K562 (cell line): ENCODE results near the gene DET1. TPM values are rescaled to one million over a fixed set of nuclear protein-coding genes. Genes with fewer than 3 reads are reported as not detected.

ENCODE experiments used
- ATAC-seq: fragments of 200-7000 bp; cut with Tn5 transposase; 3 replicates; pipeline ENCODE4 v1.9.1; 2020; ENCODE audit warnings: moderate library complexity
- BruUV-seq: library from RNA; stranded (reverse); fragments of 400-500 nt; replicated peaks from 2 replicates; lab custom pipeline; 2021; lab: Mats Ljungman, UMichigan
- CTCF ChIA-PET: fragments of 300-600 bp; formaldehyde crosslinking; extraction: SDS; loops from one replicate; lab custom pipeline; 2021; ENCODE audit warnings: low intra/inter-chr PET ratio; lab: Yijun Ruan, JAX
- POLR2A ChIA-PET: fragments of 300-600, 350-650 bp; sonication (Branson Sonifier 250); formaldehyde crosslinking; extraction: SDS; loops from one replicate; lab custom pipeline; 2021; ENCODE audit warnings: antibody characterized with exemption, inconsistent platforms; lab: Yijun Ruan, JAX
- DNase-seq, 4 experiments: peaks; one replicate each; pipeline versions ENCODE4 v3.0.0 to v3.0.0-alpha.2; 2011 to 2018; ENCODE audit warnings: low spot score in 3 of 4, mixed read lengths in 3 of 4; ENCODE audit errors: extremely low read depth in 1 of 4
- FAIRE-seq: peaks from 2 replicates; lab custom pipeline; 2011; peaks lifted over from hg19 to GRCh38; lab: Jason Lieb, UNC
- H2AFZ ChIP-seq: 2 replicates; pipeline ENCODE4 v1.6.0; 2011; ENCODE audit warnings: low read depth, low read length, control low read depth, inconsistent platforms
- H3K27ac ChIP-seq: fragments of 200-600 bp; 3 replicates; pipeline ENCODE4 v1.8.0; 2011; ENCODE audit warnings: low read depth, mild to moderate bottlenecking, control low read depth, inconsistent platforms, low read length, moderate library complexity, mixed read lengths; ENCODE audit errors: extremely low read depth
- H3K27me3 ChIP-seq, 2 experiments: fragments of 300-600 bp in 1 of 2; 2 replicates in 1 of 2; 3 replicates in 1 of 2; pipeline versions ENCODE4 v1.6.0 to v1.8.0; 2011; ENCODE audit warnings: inconsistent platforms in 2 of 2, low read length in 2 of 2, mild to moderate bottlenecking in 1 of 2, mixed read lengths in 1 of 2, moderate library complexity in 1 of 2; ENCODE audit not compliant: control insufficient read depth in 2 of 2, insufficient read depth in 2 of 2
- H3K36me3 ChIP-seq: fragments of 300-600 bp; 3 replicates; pipeline ENCODE4 v1.8.0; 2011; ENCODE audit warnings: mild to moderate bottlenecking, low read length, inconsistent platforms; ENCODE audit not compliant: control insufficient read depth, insufficient read depth
- H3K4me1 ChIP-seq, 2 experiments: fragments of 200-600 bp in 1 of 2; replicated peaks in 1 of 2; 2 replicates in 1 of 2; 3 replicates in 1 of 2; pipeline versions ENCODE4 v1.5.1 to v1.8.0; 2011; ENCODE audit warnings: inconsistent platforms in 2 of 2, low read length in 2 of 2, mild to moderate bottlenecking in 1 of 2, mixed read lengths in 1 of 2, moderate library complexity in 1 of 2; ENCODE audit not compliant: control insufficient read depth in 2 of 2, insufficient read depth in 2 of 2
- H3K4me2 ChIP-seq: 2 replicates; pipeline ENCODE4 v1.6.1; 2011; ENCODE audit warnings: low read length, control low read depth, inconsistent platforms, mixed read lengths; ENCODE audit not compliant: insufficient read depth
- H3K4me3 ChIP-seq: fragments of 200-600 bp; sonication (generic), shearing (Covaris generic); 2 replicates; pipeline ENCODE4 v1.5.1; 2016; ENCODE audit warnings: control low read depth, inconsistent platforms
- H3K79me2 ChIP-seq: fragments of 200-600 bp; 3 replicates; pipeline ENCODE4 v1.8.0; 2011; ENCODE audit warnings: low read length, inconsistent platforms; ENCODE audit not compliant: control insufficient read depth, insufficient read depth
- H3K9ac ChIP-seq, 2 experiments: 2 replicates each; pipeline versions ENCODE4 v1.6.0 to v1.6.1; 2011; ENCODE audit warnings: low read depth in 2 of 2, low read length in 2 of 2, control low read depth in 1 of 2, inconsistent platforms in 1 of 2, mild to moderate bottlenecking in 1 of 2, mixed read lengths in 1 of 2; ENCODE audit not compliant: insufficient read depth in 1 of 2
- H3K9me1 ChIP-seq: one replicate; pipeline ENCODE4 v1.6.0; 2011; ENCODE audit warnings: inconsistent platforms, mild to moderate bottlenecking, low read length, moderate library complexity; ENCODE audit not compliant: control insufficient read depth, insufficient read depth
- H3K9me3 ChIP-seq: replicated peaks from 2 replicates; pipeline ENCODE4 v1.5.1; 2011; ENCODE audit warnings: low read depth, low read length, inconsistent platforms; ENCODE audit not compliant: control insufficient read depth, insufficient read depth
- H4K20me1 ChIP-seq: replicated peaks from 2 replicates; pipeline ENCODE4 v1.6.1; 2011; ENCODE audit warnings: low read length, inconsistent platforms, mixed read lengths; ENCODE audit not compliant: control insufficient read depth, insufficient read depth
- NFIC ChIP-seq: fragments of 450-650 bp; IDR thresholded peaks from 2 replicates; pipeline ENCODE4 v1.6.1; 2017; ENCODE audit warnings: mild to moderate bottlenecking, inconsistent platforms
- TEAD4 ChIP-seq, 2 experiments: sonication (generic) in 1 of 2; formaldehyde crosslinking in 1 of 2; IDR thresholded peaks; 2 replicates each; pipeline versions ENCODE4 v1.6.1 to v1.8.0; 2012 to 2022; ENCODE audit warnings: borderline replicate concordance in 1 of 2, inconsistent platforms in 1 of 2, low read length in 1 of 2, mild to moderate bottlenecking in 1 of 2, missing genetic modification reagents in 1 of 2
- ZKSCAN8 ChIP-seq: fragments of 200-800 bp; sonication (Bioruptor generic); IDR thresholded peaks from 2 replicates; pipeline ENCODE4 v1.6.1; 2016; ENCODE audit warnings: missing genetic modification characterization, missing compliant biosample characterization
- ZNF507 ChIP-seq: conservative IDR thresholded peaks from 2 replicates; pipeline ENCODE4 v1.6.1; 2017; ENCODE audit warnings: missing genetic modification characterization, missing compliant biosample characterization
- WGBS: fragments of 100-300 bp; shearing (Covaris generic); methylation state at CpG from one replicate; pipeline ENCODE4 v1.1.6; 2016; ENCODE audit warnings: low coverage, mixed read lengths; ENCODE audit not compliant: insufficient coverage; ENCODE audit errors: missing lambda C conversion rate; 5-methylcytosine and 5-hydroxymethylcytosine counted together
- in situ Hi-C: fragments of 300-500 bp; cut with MboI; formaldehyde crosslinking; loops from 4 replicates; pipeline ENCODE4 v1.15.0; 2018; ENCODE audit warnings: inconsistent platforms, mixed read lengths
- intact Hi-C: fragments of 100-400 bp; cut with micrococcal nuclease; formaldehyde crosslinking; loops from 2 replicates; pipeline ENCODE4 v1.14.2; 2022
- polyA plus RNA-seq, 8 experiments: library from polyadenylated mRNA; depleted of rRNA in 4 of 8; stranded (reverse) in 5 of 8; unstranded in 3 of 8; fragments of >200 nt; fragmentation: Nextera tagmentation in 2 of 8; fragmentation: Illumina TruSeq in 1 of 8; extraction: Ambion mirVana in 2 of 8; extraction: Trizol in 1 of 8; gene quantifications; 2 replicates each; pipeline versions ENCODE4 v1.2.1 to v1.2.3, GENCODE V29; 2011 to 2014; ENCODE audit warnings: inconsistent platforms in 1 of 8, missing spikeins in 1 of 8
- total RNA-seq, 7 experiments: library from RNA; depleted of rRNA in 6 of 7; stranded (reverse); fragments of >200 nt in 6 of 7; fragmentation: Illumina TruSeq in 2 of 7; extraction: Trizol in 2 of 7; gene quantifications; 2 replicates each; pipeline versions ENCODE4 v1.2.1 to v1.2.3, GENCODE V29; 2011 to 2021; ENCODE audit warnings: low replicate concordance in 1 of 7
- TF ChIP-seq, protein P1 (sequence below): fragments of 450-650 bp; formaldehyde crosslinking; IDR thresholded peaks from 2 replicates; pipeline ENCODE4 v1.4.0; 2022; ENCODE audit warnings: mild to moderate bottlenecking, moderate library complexity
- TF ChIP-seq, protein P2 (sequence below): fragments of 200-800 bp; sonication (Bioruptor generic); IDR thresholded peaks from 2 replicates; pipeline ENCODE4 v1.6.1; 2016; ENCODE audit warnings: missing genetic modification characterization, missing compliant biosample characterization
- TF ChIP-seq, protein P3 (sequence below): IDR thresholded peaks from 2 replicates; pipeline ENCODE4 v1.6.1; 2016; ENCODE audit warnings: missing genetic modification characterization, missing compliant biosample characterization

The DET1 gene
- total and polyA plus RNA-seq, 9 of the 15 experiments (the other 6 are each of a cell fraction or from before 2014, with no cell fraction given): 4.2 to 8.1 (median 6.0) TPM

DNA sequence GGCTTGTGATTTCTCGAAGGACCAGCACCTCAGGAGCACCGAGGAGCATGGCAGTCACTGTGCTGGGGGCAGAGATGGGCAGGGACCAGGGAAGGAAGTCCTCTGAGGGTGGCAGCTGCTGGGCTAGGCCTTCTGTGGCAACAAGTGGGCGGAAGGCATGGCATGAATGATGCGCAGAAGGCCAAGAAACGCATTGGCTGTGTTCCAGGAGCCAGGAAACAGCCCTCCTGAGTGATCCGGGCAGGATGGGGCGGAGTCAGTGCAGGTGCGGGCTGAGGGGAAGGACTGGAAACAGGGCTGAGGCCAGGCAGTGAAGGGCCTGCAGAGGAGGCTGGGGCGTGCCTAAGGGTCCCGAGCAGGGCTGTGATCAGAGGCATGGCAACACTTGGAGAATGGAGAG lies 55.3 kb downstream of the DET1 start:
- no peak; the same call in 2 of the 3 replicates for ATAC-seq
- Histone ChIP-seq H3K9me3 (no peaks in the 10 kb centered on the region), H3K4me3 (no peak overlapping the region)
- TF ChIP-seq ZKSCAN8 (CRISPR knock-in tag) (no peak), NFIC (peak; percentile 36; the same call in 1 of the 2 replicates)
- TF ChIP-seq, all 486 proteins: peak for 1
- ChIA-PET CTCF (no interaction called here), POLR2A (no interaction called here)
- Histone ChIP-seq H3K9me1 (no peaks in the 10 kb centered on the region), H4K20me1 (peaks cover 3% of the 10 kb centered on the region; the same call in 1 of the 2 replicates), H3K9ac (peak overlapping the region in 1 of 2 experiments; percentile 64; a peak in 1 of 4 replicates), H3K27ac (no peak overlapping the region), H3K4me2 (no peak overlapping the region), H3K27me3 (no peaks in the 10 kb centered on the region), H2AFZ (no peak overlapping the region), H3K79me2 (no peaks in the 10 kb centered on the region), H3K36me3 (no peaks in the 10 kb centered on the region), H3K4me1 (peaks cover 0 to 15% of the 10 kb centered on the region in 2 experiments; a peak in 1 of 5 replicates)
- BruUV-seq: no TSS peak
- FAIRE-seq: no peak
- WGBS: 30% methylated on average over 9 of the region's 10 CpGs
- no peak for DNase-seq
- in situ Hi-C loops: no loop called here
- intact Hi-C loops: no loop called here

DNA sequence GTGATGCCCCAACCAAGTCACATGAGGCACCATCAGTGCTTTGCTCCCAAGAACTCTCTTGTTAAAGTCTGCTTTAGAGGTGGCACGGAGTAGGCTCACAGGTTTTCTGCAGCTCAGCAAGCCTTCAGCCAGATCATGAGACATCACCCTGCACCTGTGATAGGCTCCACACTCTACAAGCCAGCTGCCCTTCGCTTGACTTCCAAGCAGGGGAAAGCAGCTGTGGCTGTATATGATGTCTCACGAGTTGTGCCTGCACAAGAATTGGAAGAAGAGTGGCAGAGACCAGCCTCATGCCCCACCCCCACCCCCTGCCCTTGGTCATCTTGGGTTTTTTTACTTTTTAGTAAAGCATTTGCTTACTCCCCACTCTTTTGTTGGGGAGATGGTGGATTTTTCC lies 56.4 kb downstream of the DET1 start:
- H3K27ac ChIP-seq: no peak overlapping the region
- no peak overlapping the region for H3K9ac ChIP-seq
- CTCF ChIA-PET: no interaction called here
- H3K4me3 ChIP-seq: no peak overlapping the region
- no peaks in the 10 kb centered on the region for H3K79me2 ChIP-seq
- peaks cover 3% of the 10 kb centered on the region; the same call in 1 of the 2 replicates for H4K20me1 ChIP-seq
- no peak for FAIRE-seq
- no peaks in the 10 kb centered on the region for H3K36me3 ChIP-seq
- H3K4me2 ChIP-seq: no peak overlapping the region
- no peaks in the 10 kb centered on the region for H3K27me3 ChIP-seq
- in situ Hi-C loops: no loop called here
- POLR2A ChIA-PET: no interaction called here
- intact Hi-C loops: no loop called here
- H2AFZ ChIP-seq: no peak overlapping the region
- no peak for DNase-seq
- no peaks in the 10 kb centered on the region for H3K9me3 ChIP-seq
- WGBS: 18% methylated on average over 2 of the region's 3 CpGs
- no TSS peak for BruUV-seq
- no peak for ATAC-seq
- peaks cover 0 to 15% of the 10 kb centered on the region in 2 experiments; a peak in 1 of 5 replicates for H3K4me1 ChIP-seq
- H3K9me1 ChIP-seq: no peaks in the 10 kb centered on the region
- TF ChIP-seq TEAD4 (IDR thresholded peaks at IDR 0.05; ENCODE audit: low read length): no peak
- no peak for TF ChIP-seq TEAD4 (CRISPR knock-in tag; IDR thresholded peaks at IDR 0.05; ENCODE audit: borderline replicate concordance)
- no peak for TF ChIP-seq ZNF507 (tag)
- TF ChIP-seq, protein P1, sequence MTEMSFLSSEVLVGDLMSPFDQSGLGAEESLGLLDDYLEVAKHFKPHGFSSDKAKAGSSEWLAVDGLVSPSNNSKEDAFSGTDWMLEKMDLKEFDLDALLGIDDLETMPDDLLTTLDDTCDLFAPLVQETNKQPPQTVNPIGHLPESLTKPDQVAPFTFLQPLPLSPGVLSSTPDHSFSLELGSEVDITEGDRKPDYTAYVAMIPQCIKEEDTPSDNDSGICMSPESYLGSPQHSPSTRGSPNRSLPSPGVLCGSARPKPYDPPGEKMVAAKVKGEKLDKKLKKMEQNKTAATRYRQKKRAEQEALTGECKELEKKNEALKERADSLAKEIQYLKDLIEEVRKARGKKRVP (CRISPR knock-in tag): no peak
- TF ChIP-seq, protein P2, sequence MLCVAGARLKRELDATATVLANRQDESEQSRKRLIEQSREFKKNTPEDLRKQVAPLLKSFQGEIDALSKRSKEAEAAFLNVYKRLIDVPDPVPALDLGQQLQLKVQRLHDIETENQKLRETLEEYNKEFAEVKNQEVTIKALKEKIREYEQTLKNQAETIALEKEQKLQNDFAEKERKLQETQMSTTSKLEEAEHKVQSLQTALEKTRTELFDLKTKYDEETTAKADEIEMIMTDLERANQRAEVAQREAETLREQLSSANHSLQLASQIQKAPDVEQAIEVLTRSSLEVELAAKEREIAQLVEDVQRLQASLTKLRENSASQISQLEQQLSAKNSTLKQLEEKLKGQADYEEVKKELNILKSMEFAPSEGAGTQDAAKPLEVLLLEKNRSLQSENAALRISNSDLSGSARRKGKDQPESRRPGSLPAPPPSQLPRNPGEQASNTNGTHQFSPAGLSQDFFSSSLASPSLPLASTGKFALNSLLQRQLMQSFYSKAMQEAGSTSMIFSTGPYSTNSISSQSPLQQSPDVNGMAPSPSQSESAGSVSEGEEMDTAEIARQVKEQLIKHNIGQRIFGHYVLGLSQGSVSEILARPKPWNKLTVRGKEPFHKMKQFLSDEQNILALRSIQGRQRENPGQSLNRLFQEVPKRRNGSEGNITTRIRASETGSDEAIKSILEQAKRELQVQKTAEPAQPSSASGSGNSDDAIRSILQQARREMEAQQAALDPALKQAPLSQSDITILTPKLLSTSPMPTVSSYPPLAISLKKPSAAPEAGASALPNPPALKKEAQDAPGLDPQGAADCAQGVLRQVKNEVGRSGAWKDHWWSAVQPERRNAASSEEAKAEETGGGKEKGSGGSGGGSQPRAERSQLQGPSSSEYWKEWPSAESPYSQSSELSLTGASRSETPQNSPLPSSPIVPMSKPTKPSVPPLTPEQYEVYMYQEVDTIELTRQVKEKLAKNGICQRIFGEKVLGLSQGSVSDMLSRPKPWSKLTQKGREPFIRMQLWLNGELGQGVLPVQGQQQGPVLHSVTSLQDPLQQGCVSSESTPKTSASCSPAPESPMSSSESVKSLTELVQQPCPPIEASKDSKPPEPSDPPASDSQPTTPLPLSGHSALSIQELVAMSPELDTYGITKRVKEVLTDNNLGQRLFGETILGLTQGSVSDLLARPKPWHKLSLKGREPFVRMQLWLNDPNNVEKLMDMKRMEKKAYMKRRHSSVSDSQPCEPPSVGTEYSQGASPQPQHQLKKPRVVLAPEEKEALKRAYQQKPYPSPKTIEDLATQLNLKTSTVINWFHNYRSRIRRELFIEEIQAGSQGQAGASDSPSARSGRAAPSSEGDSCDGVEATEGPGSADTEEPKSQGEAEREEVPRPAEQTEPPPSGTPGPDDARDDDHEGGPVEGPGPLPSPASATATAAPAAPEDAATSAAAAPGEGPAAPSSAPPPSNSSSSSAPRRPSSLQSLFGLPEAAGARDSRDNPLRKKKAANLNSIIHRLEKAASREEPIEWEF (CRISPR knock-in tag): no peak
- TF ChIP-seq, protein P3, sequence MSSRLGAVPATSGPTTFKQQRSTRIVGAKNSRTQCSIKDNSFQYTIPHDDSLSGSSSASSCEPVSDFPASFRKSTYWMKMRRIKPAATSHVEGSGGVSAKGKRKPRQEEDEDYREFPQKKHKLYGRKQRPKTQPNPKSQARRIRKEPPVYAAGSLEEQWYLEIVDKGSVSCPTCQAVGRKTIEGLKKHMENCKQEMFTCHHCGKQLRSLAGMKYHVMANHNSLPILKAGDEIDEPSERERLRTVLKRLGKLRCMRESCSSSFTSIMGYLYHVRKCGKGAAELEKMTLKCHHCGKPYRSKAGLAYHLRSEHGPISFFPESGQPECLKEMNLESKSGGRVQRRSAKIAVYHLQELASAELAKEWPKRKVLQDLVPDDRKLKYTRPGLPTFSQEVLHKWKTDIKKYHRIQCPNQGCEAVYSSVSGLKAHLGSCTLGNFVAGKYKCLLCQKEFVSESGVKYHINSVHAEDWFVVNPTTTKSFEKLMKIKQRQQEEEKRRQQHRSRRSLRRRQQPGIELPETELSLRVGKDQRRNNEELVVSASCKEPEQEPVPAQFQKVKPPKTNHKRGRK (tag): no peak
